H9 (cell line): ENCODE measurements around the gene NLRP9. TPM values are rescaled to one million over a fixed set of nuclear protein-coding genes. Genes with fewer than 3 reads are reported as not detected.

Experiments
- DNase-seq: peaks from one replicate; pipeline ENCODE4 v3.0.0-alpha.2; 2017
- H2AFZ ChIP-seq: one replicate; pipeline ENCODE4 v1.6.1; 2013; ENCODE audit warnings: mild to moderate bottlenecking, low read length, control low read depth, moderate library complexity
- H2AK5ac ChIP-seq: 2 replicates; pipeline ENCODE4 v1.6.1; 2013; ENCODE audit warnings: low read length, control low read depth, mixed read lengths; ENCODE audit not compliant: insufficient read length
- H2BK120ac ChIP-seq: one replicate; pipeline ENCODE4 v1.6.1; 2013; ENCODE audit warnings: low read depth, mild to moderate bottlenecking, low read length, control low read depth, inconsistent platforms; ENCODE audit not compliant: poor library complexity, severe bottlenecking
- H2BK12ac ChIP-seq: 2 replicates; pipeline ENCODE4 v1.6.1; 2013; ENCODE audit warnings: low read length, control low read depth, mixed read lengths, low read depth; ENCODE audit not compliant: insufficient read length
- H2BK15ac ChIP-seq: 2 replicates; pipeline ENCODE4 v1.6.1; 2013; ENCODE audit warnings: low read depth, low read length, control low read depth
- H2BK20ac ChIP-seq: one replicate; pipeline ENCODE4 v1.6.1; 2013; ENCODE audit warnings: low read depth, mild to moderate bottlenecking, low read length, control low read depth, inconsistent platforms; ENCODE audit not compliant: poor library complexity, severe bottlenecking
- H2BK5ac ChIP-seq: 2 replicates; pipeline ENCODE4 v1.6.1; 2013; ENCODE audit warnings: low read length, control low read depth, mixed read lengths; ENCODE audit not compliant: insufficient read length
- H3K14ac ChIP-seq: 2 replicates; pipeline ENCODE4 v1.6.1; 2013; ENCODE audit warnings: low read length, control low read depth; ENCODE audit not compliant: insufficient read depth
- H3K18ac ChIP-seq: 2 replicates; pipeline ENCODE4 v1.6.1; 2013; ENCODE audit warnings: low read depth, mild to moderate bottlenecking, mixed read lengths, low read length, control low read depth; ENCODE audit not compliant: insufficient read length
- H3K23ac ChIP-seq: 2 replicates; pipeline ENCODE4 v1.6.1; 2013; ENCODE audit warnings: low read length, control low read depth, mixed read lengths, low read depth; ENCODE audit not compliant: insufficient read length
- H3K23me2 ChIP-seq: 2 replicates; pipeline ENCODE4 v1.6.1; 2013; ENCODE audit warnings: low read depth, mild to moderate bottlenecking, mixed read lengths, low read length, control low read depth; ENCODE audit not compliant: insufficient read length, poor library complexity, severe bottlenecking
- H3K27ac ChIP-seq: 2 replicates; pipeline ENCODE4 v1.5.1; 2013; ENCODE audit warnings: low read length, control low read depth, mixed read lengths, low read depth; ENCODE audit not compliant: insufficient read length
- H3K27me3 ChIP-seq: 2 replicates; pipeline ENCODE4 v1.6.1; 2013; ENCODE audit warnings: low read length, control low read depth, inconsistent platforms; ENCODE audit not compliant: insufficient read depth
- H3K4ac ChIP-seq: 2 replicates; pipeline ENCODE4 v1.6.1; 2013; ENCODE audit warnings: low read depth, mild to moderate bottlenecking, control low read depth, inconsistent platforms, low read length, moderate library complexity
- H3K4me1 ChIP-seq: 2 replicates; pipeline ENCODE4 v1.6.1; 2013; ENCODE audit warnings: low read length, control low read depth, inconsistent platforms; ENCODE audit not compliant: insufficient read depth
- H3K4me2 ChIP-seq: 2 replicates; pipeline ENCODE4 v1.6.1; 2013; ENCODE audit warnings: low read length, control low read depth, mixed read lengths; ENCODE audit not compliant: insufficient read length, insufficient read depth
- H3K56ac ChIP-seq: 2 replicates; pipeline ENCODE4 v1.6.1; 2013; ENCODE audit warnings: low read depth, mild to moderate bottlenecking, mixed read lengths, low read length, control low read depth; ENCODE audit not compliant: insufficient read length
- H3K79me1 ChIP-seq: 2 replicates; pipeline ENCODE4 v1.6.1; 2013; ENCODE audit warnings: low read depth, mild to moderate bottlenecking, moderate library complexity, low read length, control low read depth, inconsistent platforms; ENCODE audit not compliant: insufficient read depth, poor library complexity, severe bottlenecking
- H3K79me2 ChIP-seq: 2 replicates; pipeline ENCODE4 v1.6.1; 2013; ENCODE audit warnings: low read length, control low read depth, inconsistent platforms; ENCODE audit not compliant: insufficient read depth
- H3K9ac ChIP-seq: 2 replicates; pipeline ENCODE4 v1.6.1; 2013; ENCODE audit warnings: low read length, control low read depth, mixed read lengths; ENCODE audit not compliant: insufficient read length; ENCODE audit errors: extremely low read depth
- H3K9me3 ChIP-seq: one replicate; pipeline ENCODE4 v1.6.1; 2013; ENCODE audit warnings: low read depth, low read length, inconsistent platforms; ENCODE audit not compliant: control insufficient read depth
- H3T11ph ChIP-seq: one replicate; pipeline ENCODE4 v1.6.1; 2013; ENCODE audit warnings: mild to moderate bottlenecking, low read length, control low read depth, inconsistent platforms
- H4K20me1 ChIP-seq: one replicate; pipeline ENCODE4 v1.6.1; 2013; ENCODE audit not compliant: control insufficient read depth, insufficient read length, insufficient read depth
- H4K5ac ChIP-seq: 2 replicates; pipeline ENCODE4 v1.6.1; 2013; ENCODE audit warnings: low read depth, mild to moderate bottlenecking, mixed read lengths, low read length, control low read depth; ENCODE audit not compliant: insufficient read length
- H4K8ac ChIP-seq: replicated peaks from 2 replicates; pipeline ENCODE4 v1.6.1; 2013; ENCODE audit warnings: low read length, control low read depth, mixed read lengths, low read depth; ENCODE audit not compliant: insufficient read length
- H4K91ac ChIP-seq: 2 replicates; pipeline ENCODE4 v1.6.1; 2013; ENCODE audit warnings: low read depth, mild to moderate bottlenecking, moderate library complexity, mixed read lengths, low read length, control low read depth; ENCODE audit not compliant: insufficient read length
- H3K27ac Mint-ChIP-seq, 3 experiments: 2 replicates in 2 of 3; 3 replicates in 1 of 3; pipeline ENCODE4 v1.8.0; 2020 to 2021; ENCODE audit warnings: mixed read lengths in 3 of 3, mild to moderate bottlenecking in 1 of 3, moderate library complexity in 1 of 3
- H3K27me3 Mint-ChIP-seq: 2 replicates; pipeline ENCODE4 v1.8.0; 2021; ENCODE audit warnings: low read depth, mild to moderate bottlenecking, moderate library complexity, mixed read lengths
- H3K36me3 Mint-ChIP-seq, 3 experiments: 2 replicates in 2 of 3; 3 replicates in 1 of 3; pipeline ENCODE4 v1.8.0; 2020 to 2021; ENCODE audit warnings: low read depth in 3 of 3, mixed read lengths in 3 of 3; ENCODE audit not compliant: insufficient read depth in 1 of 3
- H3K4me1 Mint-ChIP-seq, 2 experiments: 2 replicates each; pipeline ENCODE4 v1.8.0; 2020; ENCODE audit warnings: mixed read lengths in 2 of 2
- H3K4me3 Mint-ChIP-seq, 2 experiments: 2 replicates in 1 of 2; 3 replicates in 1 of 2; pipeline ENCODE4 v1.8.0; 2020 to 2021; ENCODE audit warnings: mild to moderate bottlenecking in 2 of 2, mixed read lengths in 2 of 2, moderate library complexity in 1 of 2
- H3K9me3 Mint-ChIP-seq, 2 experiments: 2 replicates in 1 of 2; 3 replicates in 1 of 2; pipeline ENCODE4 v1.8.0; 2020; ENCODE audit warnings: mild to moderate bottlenecking in 2 of 2, mixed read lengths in 2 of 2, moderate library complexity in 1 of 2
- CTCF ChIP-seq: fragments of 200-600 bp; sonication (generic); conservative IDR thresholded peaks from 3 replicates; pipeline ENCODE4 v1.8.0; 2021; ENCODE audit warnings: antibody characterized with exemption, mild to moderate bottlenecking
- WGBS: extraction: QIAGEN DNeasy Blood & Tissue Kit; methylation state at CpG from one replicate; pipeline ENCODE4 v1.1.7; 2013; ENCODE audit warnings: missing lambda C conversion rate, low lambda C conversion rate, mixed read lengths; ENCODE audit not compliant: insufficient read length; ENCODE audit errors: extremely low coverage; 5-methylcytosine and 5-hydroxymethylcytosine counted together
- total RNA-seq: library from RNA; stranded (reverse); gene quantifications from 2 replicates; pipeline ENCODE4 v1.2.1, GENCODE V29; 2021

Gene NLRP9
- total RNA-seq, 1 experiment from 2014 or later, result not detected

GRCh38 chr19:55689411-55690108 is 48.6 kb downstream of the NLRP9 start:
- no peaks in the 10 kb centered on the region for H3K79me2 ChIP-seq
- H4K20me1 ChIP-seq, result no peaks in the 10 kb centered on the region
- no peak overlapping the region for H4K5ac ChIP-seq
- H3K79me1 ChIP-seq, result no peaks in the 10 kb centered on the region
- no peak overlapping the region for H3K4ac ChIP-seq
- H3K9me3 ChIP-seq, result no peaks in the 10 kb centered on the region
- no peak overlapping the region for H3K4me2 ChIP-seq
- WGBS, result no CpG with 5 or more reads among the region's 35 CpGs
- H2BK15ac ChIP-seq, result no peak overlapping the region
- no peak for TF ChIP-seq CTCF
- H3T11ph ChIP-seq, result no peak overlapping the region
- no peak overlapping the region for H3K23ac ChIP-seq
- H2BK12ac ChIP-seq, result no peak overlapping the region
- Mint-ChIP-seq H3K4me3 (no peak overlapping the region), H3K4me1 (no peaks in the 10 kb centered on the region), H3K9me3 (no peaks in the 10 kb centered on the region; a peak in 1 of 5 replicates), H3K27ac (no peak overlapping the region; a peak in 1 of 7 replicates), H3K27me3 (no peaks in the 10 kb centered on the region), H3K36me3 (peaks cover 31 to 66% (median 56%) of the 10 kb centered on the region in 3 experiments)
- H3K14ac ChIP-seq, result no peak overlapping the region
- no peak overlapping the region for H3K9ac ChIP-seq
- H2AK5ac ChIP-seq, result no peak overlapping the region
- no peak overlapping the region for H3K27ac ChIP-seq
- no peaks in the 10 kb centered on the region for H3K4me1 ChIP-seq
- H3K27me3 ChIP-seq, result no peaks in the 10 kb centered on the region
- no peak overlapping the region for H2BK120ac ChIP-seq
- no peak overlapping the region for H3K56ac ChIP-seq
- no peak overlapping the region for H4K91ac ChIP-seq
- no peak overlapping the region for H2BK5ac ChIP-seq
- H2BK20ac ChIP-seq, result no peak overlapping the region
- H4K8ac ChIP-seq, result no peak overlapping the region
- H2AFZ ChIP-seq, result no peak overlapping the region
- DNase-seq, result no peak
- no peaks in the 10 kb centered on the region for H3K23me2 ChIP-seq
- H3K18ac ChIP-seq, result no peak overlapping the region
